Stimulated activated CD8-positive, alpha-beta memory T cell treated with anti-CD3 and anti-CD28 coated beads, Interleukin-7, amount 100 ng/mL, for 4 hours (primary cell): Measurements from ENCODE around the gene DENND4B.
"Not testable (repeated sequence)": the region's sequence is repeated elsewhere in the genome, so short reads cannot be mapped to it uniquely, and the experiment has no call there.

Experiments
- DNase-seq, 2 donors: peaks; one replicate each; pipeline ENCODE4 v3.0.0-alpha.2; 2020; ENCODE audit warnings: low read depth in 2 of 2

The DENND4B gene

DNA sequence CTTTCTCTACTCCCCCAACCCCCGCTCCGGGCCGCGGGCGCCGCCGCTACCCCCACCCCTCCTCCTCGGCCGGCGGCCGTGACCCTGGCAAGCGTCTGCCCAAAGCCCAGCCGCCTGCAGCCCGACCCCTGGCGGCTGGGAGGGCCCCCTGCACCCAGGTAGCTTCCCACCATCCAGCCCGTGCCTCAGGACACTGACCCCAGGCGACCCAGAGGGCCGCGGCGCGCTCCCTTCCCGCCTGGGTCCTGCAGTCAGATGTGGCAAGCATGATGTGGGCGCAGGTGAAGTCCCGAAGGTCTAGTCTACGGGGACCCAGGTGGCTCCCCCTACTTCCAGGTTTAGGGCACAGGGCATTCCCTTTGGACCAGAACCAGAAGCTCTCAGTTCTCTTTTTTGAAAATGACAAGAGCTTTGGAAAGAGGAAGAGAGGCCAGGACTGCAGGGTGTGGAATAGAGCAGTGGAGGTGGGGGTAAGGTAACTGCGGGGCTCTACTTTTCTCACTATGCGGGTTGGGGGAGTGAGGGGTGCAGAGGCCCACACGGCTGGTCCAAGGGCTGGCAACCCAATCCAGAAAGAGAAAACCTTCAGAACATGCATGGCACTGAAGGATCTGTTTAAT is at the start of gene DENND4B:
TSS of gene DENND4B (minus strand) at position 97 of the 620 bp plus-strand sequence. CDS start 2,344 bp downstream, outside the sequence.
- DNase-seq, result peak; percentile 50 to 73

DNA sequence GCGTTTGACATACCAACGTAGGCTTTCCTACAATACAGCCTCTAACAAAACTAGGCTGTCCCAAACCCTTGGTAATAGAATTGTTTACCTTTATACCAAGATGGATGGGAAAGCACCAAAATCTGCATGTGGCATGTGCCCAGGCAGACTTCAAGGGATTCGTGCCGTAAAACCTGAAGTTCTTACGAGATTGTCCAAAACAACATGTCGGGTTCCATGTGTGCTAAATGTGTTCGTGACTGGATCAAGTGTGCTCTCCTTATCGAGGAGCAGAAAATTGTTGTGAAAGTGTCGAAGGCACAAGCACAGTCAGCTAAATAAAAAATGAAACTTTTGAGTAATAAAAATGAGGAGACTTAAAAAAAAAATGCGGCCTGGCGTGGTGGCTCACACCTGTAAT is 49.1 kb upstream of the DENND4B start:
- DNase-seq, result no peak

DNA sequence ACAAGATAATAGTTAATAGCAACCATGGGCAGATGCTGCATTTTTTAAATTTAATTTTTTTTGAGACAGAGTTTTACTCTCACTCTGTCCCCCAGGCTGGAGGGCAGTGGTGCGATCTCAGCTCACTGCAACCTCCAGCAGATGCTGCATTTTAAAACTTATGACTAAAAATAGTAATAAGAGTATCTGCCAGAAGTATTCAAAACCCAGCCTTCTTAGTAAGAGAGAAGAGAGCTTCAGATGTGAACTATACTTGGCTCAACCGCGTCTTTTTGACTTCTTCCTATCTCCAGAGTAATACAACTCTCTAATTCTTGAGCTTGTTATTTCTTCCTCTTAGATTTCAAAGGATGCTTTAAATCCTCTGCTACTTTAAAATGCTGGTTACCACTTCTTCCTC is 48.7 kb upstream of the DENND4B start:
- no peak for DNase-seq

DNA sequence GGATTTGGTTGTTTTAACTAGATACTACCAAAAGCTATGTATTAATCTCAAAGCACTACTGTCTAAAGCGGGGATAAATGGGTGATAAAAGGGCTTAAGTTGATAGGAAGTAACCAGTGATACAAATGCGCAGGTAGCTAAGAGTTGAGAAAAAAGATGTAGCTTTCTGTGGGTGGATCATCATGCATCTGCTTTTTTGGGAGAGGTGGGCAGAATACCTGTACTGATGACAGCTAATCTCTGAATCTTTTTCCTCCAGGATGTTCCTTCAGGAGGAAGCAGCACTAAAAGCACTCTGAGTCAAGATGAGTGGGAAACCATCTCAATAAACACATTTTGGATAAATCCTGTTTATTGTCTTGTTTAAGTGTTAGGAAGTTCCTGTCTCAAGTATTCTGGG is 45.3 kb upstream of the DENND4B start:
- no peak for DNase-seq

DNA sequence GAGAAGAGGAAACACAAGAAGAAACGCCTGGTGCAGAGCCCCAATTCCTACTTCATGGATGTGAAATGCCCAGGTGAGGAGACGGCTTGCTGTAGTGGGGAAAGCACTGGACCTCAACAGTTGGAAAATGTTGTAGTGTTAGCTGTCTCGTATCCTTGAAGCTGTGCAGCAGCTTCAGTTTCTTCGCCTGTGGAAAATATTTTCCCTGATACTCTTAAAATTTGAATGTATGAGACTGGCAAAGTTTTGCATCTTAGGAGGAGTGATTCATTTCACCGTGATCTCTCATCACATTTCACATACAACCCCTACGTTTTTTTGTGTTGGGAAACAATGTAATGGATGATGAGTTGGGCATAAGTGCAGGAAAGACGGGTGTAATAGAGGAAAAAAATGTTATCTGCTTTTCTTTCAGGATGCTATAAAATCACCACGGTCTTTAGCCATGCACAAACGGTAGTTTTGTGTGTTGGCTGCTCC is 44.7 kb upstream of the DENND4B start:
- DNase-seq, result no peak

DNA sequence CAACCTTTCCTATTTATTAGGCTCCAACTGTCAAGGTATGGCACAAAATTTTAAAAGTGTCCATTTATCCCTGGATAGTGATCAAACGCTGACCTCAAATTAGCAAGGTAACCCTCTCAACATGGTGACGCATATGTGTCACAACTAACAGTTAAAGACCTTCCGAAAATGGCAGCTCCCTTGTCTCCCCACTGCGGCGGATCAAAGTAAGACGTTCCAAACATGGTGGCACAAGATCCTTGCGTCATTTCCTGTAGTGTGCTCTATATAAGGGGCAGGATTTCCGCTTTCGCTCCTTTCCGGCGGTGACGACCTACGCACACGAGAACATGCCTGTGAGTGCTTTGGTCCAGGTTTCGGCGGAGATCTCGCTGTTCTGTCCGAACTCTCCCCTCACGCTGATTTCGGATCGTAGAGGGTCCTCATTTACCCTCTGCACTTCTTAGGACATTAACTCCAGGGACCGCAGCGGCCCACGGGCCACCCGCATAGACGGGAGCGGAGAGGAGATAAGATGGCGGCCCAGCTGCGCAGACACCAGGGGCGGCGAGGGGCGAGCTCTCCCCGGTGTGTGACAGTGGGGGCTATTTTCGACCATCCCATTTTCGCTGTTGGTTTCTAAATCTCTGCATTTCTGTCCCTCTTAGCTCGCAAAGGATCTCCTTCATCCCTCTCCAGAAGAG is 44.1 kb upstream of the DENND4B start, which contains the start of gene RPS27:
TSS of gene RPS27 (plus strand) at position 295 of the 683 bp plus-strand sequence. CDS start at position 330, 35 bp downstream.
- peak; percentile 79 to 87 for DNase-seq

DNA sequence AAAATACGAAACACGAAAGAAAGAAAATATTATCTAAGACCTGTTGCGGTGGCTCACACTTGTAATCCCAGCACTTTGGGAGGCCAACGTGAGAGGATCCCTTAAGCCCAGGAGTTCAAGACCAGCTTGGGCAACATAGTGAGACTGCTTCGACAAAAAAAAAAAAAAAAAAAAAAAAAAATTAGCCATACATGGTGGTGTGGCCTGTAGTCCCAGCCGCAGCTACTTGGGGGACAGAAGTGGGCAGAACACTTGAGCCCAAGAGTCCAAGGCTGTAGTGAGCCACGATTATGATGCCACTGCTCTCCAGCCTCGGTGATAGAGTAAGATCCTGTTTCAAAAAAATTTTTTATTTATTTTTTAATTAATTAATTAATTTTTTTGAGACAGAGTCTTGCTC is 41.1 kb upstream of the DENND4B start:
- no peak for DNase-seq

- DNase-seq, result no peak
Observed at GRCh38 chr1:153985941-153986761, 39.6 kb upstream of the DENND4B start, which contains the start of gene RAB13. TSS of gene RAB13 (minus strand) at chr1:153986339. CDS start at chr1:153986236, 103 bp downstream.

GRCh38 chr1:153985341-153985912 is 38.9 kb upstream of the DENND4B start:
- peak in 1 of 2 donors; percentile 58 for DNase-seq

DNA sequence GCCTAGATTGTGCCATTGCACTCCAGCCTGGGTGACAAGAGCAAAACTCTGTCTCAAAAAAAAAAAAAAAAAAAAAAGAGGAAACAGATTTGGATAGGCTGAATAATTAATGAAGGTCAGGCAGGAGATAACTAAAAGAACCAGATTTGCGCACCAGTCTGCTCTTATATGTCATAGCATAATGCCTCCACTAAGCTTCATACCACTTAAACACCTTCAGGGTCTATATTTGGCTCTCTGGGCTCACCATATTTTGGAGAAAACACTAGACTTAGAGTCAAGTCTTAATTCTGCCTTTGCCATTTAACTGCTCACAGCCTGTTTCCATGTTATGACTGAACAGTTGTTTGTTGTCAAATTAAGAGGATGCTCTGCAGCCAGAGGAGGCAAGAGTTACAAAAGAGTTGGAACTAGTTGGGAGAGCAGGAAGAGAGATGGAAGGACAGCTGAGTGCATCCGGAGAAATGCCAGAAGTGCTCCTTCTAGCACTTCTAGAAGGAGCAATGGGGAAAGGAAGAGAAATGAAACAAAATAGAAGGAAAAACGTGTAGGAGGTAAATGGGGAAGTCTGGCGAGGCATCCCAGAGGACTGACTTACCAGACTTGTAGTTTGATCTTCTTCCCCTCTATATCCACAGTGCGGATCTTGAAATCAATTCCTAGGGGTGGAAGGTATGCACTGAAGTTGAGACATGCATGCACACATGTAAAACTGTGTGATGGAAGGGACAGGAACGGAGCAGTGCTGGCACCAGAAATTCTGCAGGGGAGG is 37.8 kb upstream of the DENND4B start:
- DNase-seq, result no peak

DNA sequence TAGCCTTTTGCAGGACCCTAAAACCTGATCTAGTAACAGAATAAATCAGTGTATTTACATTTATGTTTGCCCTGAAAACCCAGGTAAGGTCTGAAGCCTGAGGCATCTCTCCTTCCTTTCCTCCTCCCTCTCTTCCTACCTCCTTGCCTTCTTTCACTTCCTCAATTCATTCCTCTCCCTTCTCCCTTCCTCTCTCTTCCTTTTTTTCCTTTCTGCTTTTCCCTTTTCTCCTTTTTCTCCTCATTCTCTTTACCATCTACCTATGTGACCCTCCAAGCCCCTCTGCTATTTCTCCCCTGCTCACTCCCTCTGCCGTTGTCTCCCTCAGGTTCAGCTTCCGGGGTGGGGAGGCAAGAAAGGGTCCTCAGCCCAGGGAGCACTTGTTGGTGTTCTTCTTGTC is 35.2 kb upstream of the DENND4B start:
- not testable (repeated sequence) for DNase-seq

DNA sequence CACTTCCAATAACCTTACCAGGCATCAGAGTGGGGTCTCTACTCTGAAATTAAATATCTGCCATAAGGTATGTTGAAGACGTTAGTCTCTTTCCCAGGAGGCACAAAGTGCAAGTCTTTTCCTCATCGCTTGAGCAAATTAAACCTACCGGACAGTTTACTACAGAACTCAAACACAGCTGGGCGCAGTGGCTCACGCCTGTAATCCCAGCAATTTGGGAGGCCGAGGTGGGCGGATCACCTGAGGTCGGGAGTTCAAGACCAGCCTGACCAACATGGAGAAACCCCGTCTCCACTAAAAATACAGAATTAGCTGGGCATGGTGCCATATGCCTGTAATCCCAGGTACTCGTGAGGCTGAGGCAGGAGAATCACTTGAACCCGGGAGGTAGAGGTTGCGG is 32.6 kb upstream of the DENND4B start:
- DNase-seq, result not testable (repeated sequence)

GRCh38 chr1:153978274-153978909 is 31.9 kb upstream of the DENND4B start:
- no peak for DNase-seq

DNA sequence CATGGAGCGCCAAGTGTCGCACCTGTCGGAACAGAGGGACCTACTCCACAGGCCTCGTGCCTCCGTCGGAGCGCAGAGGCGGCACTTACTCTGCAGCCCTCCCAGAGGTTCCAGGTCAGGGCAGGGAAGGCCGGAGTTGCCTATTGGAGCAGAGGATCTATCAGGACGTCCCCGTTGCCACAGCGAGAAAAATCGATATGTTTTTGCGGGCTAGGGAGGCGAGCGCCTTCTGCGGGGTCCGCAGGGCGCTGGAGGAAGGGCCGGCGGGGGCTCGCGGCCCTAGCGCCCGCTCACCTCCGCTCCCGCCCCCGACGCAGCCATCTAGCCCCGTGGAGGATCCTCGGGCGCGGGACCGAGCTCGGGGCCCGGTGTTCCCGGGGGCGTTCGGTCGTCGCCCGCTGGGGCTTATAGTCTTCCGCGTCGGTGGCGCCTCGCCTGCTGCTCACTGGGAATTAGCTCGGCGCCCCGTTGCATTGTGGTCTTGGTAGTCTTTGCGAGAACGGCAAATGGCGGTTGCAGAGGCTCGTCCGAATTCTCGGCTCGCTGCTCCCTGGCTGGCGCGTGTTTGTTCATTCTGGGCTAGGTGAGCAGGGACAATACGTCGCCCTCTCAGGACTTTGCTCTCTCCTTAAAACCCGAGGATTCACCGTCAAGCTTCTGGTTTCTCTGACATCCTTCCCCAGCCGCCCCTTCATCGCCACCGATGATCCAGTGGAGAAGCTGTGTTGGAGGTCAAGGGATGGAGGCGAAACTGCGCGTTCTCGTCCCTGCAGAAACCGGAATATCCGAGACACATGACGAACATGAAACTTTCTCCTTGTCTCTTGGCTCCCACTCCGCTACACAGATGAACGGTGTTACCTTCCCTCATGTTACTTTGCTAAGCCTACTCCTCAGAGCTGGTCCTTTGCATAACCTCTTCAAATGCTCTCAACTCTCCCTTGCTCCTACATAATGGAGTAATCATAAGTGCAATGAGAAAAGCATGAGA is 31.0 kb upstream of the DENND4B start, which contains the start of gene JTB:
TSS of gene JTB (minus strand) at position 425 of the 991 bp plus-strand sequence. CDS start at position 3, 422 bp downstream.
- DNase-seq, result peak; percentile 70 to 78

DNA sequence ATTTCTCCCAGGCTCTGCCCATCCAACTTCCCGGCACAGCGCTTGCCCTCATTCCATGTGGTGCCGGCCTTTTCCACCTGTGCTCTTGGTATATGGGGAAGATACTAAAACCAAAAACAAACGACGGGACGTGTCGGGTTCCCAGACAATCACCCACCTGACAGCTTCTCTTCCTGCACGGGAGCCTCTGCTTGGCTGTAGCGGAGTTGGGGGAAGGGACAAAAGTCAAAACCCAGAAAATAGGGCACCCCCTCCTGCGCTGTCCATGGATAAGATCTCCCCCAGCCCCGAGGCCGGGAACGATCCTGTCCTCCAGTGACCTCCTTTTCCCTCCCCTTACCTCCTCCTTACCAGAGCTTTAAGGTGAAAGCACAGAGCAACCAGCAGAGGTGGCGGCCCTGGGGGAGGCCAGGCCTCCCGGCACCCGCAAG is 30.3 kb upstream of the DENND4B start:
- no peak for DNase-seq

- no peak for DNase-seq
Observed at GRCh38 chr1:153973525-153973924, 27.0 kb upstream of the DENND4B start.

DNA sequence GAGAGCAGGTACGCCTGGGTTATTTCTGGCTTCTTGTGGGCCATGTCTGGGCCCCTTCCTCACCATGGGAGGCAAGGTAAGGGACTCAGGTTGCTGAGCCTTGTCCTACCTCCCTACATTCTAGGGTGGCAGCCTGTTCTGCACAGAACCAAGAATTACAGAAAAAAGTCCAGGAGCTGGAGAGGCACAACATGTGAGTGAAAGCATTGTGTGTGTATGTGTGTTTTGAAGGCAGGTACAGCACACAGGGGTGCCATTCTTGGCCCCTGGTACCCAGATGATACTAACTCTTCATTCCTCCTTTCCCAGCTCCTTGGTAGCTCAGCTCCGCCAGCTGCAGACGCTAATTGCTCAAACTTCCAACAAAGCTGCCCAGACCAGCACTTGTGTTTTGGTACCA is 26.6 kb upstream of the DENND4B start:
- DNase-seq, result no peak

GRCh38 chr1:153970346-153970745 is 23.8 kb upstream of the DENND4B start:
- DNase-seq, result no peak

GRCh38 chr1:153968972-153969371 is 22.5 kb upstream of the DENND4B start:
- no peak for DNase-seq
